Measurements from ENCODE around the gene FAM181A.
A peak's percentile ranks its signal among the peaks of the same experiment; 100 is the strongest.

Gene FAM181A

GRCh38 chr14:93926873-93927799 lies at the start of gene FAM181A:
Gene FAM181A, plus strand, starts transcription at chr14:93927344. Its CDS starts 942 bp downstream, at chr14:93928286.
- DNase-seq, result no peak

DNA sequence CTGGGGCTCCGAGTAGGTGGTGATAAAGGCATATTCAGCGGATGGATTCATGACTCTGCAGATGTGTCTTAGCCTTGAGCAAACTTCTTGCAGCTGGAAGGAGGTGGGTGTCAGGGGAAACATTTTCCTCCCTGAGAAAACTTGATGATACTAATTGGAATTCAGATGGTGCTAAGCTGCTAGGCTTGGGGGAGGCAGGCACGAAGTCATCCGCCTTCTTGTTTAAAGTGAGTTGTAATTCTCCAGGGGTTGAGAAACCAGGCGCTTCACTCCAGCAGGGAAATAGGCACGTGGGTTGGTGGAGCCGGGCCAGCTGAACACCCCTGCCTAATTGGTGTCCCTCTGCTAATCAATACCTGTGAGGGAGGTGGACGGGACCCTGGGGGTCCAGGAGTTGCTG lies 48.9 kb upstream of the FAM181A start:
- no peak for DNase-seq

DNA sequence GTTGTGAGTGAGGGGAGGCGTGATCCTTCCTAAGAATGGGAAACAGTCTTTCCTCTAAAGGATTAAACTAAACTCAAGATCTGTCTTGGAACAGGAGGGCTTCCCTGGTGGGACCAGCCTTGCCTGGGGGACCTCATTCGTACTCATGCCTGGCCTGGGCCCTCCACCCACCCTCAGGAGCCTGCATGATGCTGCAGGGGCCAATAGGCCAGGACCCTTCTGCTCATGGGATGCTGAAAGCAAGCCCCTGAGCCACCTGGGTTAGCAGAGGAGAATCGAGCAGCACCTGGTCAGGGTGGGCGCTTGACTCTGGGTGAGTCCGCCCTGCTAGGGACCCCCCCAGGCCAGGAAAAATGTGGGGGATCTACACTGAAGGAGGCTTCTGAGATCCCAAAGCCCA lies 48.3 kb upstream of the FAM181A start:
- no peak for DNase-seq

- no peak for DNase-seq
These were observed 47.7 kb upstream of the FAM181A start for GRCh38 chr14:93879362-93879983.

- DNase-seq, result no peak
These were observed 46.9 kb upstream of the FAM181A start for GRCh38 chr14:93880021-93880820.

- no peak for DNase-seq
These were observed 42.2 kb upstream of the FAM181A start for GRCh38 chr14:93884950-93885349.

DNA sequence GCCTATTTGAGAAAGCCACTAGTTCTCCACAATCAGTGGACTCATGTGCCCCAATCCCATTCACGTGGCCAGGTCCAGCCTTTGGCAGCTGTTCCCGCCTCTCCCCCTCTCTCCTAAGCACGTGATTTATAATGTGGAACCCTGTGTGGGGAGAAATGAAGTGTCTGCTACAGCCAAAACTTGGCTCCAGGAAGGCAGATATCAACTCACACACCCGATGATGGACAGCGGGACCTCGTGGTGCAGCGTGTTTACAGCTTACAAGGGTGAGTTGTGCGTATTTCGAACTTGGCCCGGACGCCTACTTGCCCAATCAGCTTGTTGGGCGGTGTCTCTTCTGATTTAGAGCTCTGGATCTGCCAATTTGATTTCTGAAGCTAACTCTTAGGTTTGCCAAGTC lies 38.1 kb upstream of the FAM181A start:
- DNase-seq, result no peak

- DNase-seq, result no peak
These were observed 37.2 kb upstream of the FAM181A start for GRCh38 chr14:93889739-93890483.

DNA sequence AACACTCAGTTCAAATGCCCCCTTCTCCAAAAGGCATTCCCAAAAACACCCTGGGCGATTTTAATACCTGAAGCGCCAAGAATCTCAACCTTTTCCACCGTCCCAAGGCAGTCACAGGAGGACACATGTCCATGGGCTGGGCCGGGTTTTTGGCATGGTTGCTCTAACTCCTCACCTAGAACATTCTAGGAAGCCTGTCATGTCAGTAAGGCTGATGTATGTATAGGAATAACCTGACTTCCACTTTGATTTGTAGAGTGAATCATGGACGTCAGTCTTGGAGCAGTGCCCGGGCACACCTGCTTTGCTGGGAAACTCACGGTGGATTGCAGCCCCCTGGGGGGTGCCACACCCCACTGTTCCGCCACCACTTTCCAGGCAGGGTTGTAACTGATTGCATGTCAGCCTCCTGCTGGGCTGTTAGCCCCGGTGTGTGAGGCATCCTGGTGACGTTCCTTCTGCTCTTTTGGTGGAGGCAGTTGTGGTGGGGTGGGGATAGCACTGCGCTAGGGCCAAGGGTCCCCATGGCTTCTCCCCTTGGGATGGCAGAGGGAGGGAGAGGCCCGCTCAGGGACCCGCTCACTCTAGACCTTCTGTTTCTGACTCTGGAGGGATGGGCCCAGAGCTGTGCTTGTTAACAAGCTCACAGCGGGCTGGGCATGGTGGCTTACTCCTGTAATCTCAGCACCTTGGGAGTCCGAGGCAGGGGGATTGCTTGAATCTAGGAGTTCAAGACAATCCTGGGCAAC lies 35.2 kb upstream of the FAM181A start:
- DNase-seq, result no peak

DNA sequence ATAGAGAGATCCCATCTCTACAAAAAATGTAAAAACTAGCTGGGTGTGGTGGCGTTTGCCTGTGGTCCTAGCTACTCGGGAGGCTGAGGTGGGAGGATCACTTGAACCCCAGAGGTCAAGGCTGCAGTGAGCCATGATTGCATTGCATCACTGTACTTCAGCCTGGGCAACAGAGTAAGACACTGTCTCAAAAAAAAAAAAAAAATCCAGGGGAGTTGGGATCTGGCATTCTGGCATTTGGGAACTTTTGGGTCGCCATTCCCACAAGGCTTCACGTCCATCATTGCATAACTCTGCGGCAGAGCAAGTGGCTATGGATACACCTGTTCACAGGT lies 34.7 kb upstream of the FAM181A start:
- no peak for DNase-seq

DNA sequence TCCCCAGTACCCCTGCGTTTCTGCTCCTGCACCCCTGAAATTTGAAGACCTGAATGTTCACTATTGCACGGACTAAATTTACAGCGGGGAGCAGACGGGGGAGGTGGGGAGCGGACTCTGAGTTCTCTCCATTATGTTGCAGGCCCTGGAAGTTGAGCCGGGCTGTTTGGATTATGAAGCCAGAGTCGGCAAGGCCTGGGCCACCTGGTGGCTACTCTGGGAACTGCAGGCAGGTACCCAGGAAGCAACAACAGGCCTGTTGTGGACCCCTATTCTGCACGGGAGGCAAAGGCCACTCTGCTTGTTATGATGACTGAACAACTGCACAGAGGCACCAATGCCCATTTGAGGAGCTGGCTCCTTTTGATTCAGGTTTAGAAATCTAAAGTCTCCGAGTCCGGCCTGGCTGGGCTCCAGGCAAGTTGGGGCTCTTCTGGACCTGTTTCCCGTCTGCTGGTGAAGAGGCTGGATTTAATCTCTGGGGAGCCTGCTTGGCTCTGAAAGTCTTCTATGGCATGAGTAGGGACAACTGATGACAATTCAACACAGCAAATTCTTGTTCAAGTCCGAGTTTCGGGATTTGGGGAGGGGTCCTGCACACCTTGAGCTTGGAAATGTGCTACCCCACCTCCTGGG lies 34.1 kb upstream of the FAM181A start:
- DNase-seq, result peak; percentile 59 to 77 (median 68)

- no peak for DNase-seq
These were observed 33.4 kb upstream of the FAM181A start for GRCh38 chr14:93893661-93894261.

GRCh38 chr14:93895023-93895604 lies 32.0 kb upstream of the FAM181A start:
- DNase-seq, result no peak

GRCh38 chr14:93897476-93897845 lies 29.7 kb upstream of the FAM181A start:
- no peak for DNase-seq

- no peak for DNase-seq
These were observed 29.0 kb upstream of the FAM181A start for GRCh38 chr14:93898081-93898611.

DNA sequence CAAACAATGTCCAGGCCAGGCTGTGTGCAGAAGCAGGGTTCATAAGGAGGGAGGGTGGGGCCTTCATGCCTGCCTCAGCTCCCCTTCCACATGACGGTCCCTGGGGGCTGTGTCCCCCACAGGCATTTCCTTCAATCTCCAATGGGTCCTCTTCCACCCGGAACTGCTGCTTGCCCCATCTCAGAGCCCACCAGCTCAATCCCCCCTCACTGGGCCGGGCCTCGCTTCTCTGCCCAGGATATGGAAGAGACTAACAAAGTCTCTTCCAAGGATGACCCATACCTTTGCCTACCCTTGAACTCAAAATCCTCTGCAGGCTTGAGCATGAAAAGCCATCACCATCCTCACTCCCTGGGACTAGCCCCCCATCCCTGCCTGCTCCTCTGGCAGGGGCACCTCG lies 28.4 kb upstream of the FAM181A start:
- no peak for DNase-seq

DNA sequence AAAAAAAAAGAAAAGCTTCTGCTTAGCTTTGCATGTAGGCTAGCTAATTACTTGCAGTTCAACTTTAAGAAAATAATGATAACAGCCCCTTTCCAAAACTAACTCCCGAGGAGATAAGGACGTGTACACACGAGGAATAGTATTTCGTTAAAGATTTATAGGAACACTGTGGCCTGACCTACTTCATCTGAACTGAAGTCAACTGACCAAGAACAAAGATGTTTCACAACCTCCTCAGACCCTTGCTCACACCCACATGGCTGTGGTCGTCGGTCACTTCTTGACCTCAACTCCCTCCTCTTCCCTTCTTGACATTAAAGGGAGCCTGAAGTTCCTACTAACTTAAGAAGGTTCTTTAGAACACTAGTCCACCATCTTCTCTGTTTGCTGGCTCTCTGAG lies 25.3 kb upstream of the FAM181A start:
- DNase-seq, result no peak

GRCh38 chr14:93902619-93903307 lies 24.4 kb upstream of the FAM181A start:
- no peak for DNase-seq

GRCh38 chr14:93903342-93904184 lies 23.6 kb upstream of the FAM181A start:
- DNase-seq, result peak in 2 of 3 donors; percentile 5 to 23
